A549 treated with RU486 at 1 μM for 4 hours (cell line): ENCODE data around the gene SERINC3. TPM values are rescaled to one million over a fixed set of nuclear protein-coding genes. Genes with fewer than 3 reads are reported as not detected.

Source experiments
- total RNA-seq: library from RNA; stranded (reverse); fragments of 200-300 nt; extraction: Qiagen RNA extraction; gene quantifications from 5 replicates; pipeline ENCODE4 v1.2.3, GENCODE V29; 2022; ENCODE audit warnings: low read depth

Gene SERINC3
- total RNA-seq: 61.4 to 82.1 TPM (median 81.4 TPM) in 5 replicates

DNA sequence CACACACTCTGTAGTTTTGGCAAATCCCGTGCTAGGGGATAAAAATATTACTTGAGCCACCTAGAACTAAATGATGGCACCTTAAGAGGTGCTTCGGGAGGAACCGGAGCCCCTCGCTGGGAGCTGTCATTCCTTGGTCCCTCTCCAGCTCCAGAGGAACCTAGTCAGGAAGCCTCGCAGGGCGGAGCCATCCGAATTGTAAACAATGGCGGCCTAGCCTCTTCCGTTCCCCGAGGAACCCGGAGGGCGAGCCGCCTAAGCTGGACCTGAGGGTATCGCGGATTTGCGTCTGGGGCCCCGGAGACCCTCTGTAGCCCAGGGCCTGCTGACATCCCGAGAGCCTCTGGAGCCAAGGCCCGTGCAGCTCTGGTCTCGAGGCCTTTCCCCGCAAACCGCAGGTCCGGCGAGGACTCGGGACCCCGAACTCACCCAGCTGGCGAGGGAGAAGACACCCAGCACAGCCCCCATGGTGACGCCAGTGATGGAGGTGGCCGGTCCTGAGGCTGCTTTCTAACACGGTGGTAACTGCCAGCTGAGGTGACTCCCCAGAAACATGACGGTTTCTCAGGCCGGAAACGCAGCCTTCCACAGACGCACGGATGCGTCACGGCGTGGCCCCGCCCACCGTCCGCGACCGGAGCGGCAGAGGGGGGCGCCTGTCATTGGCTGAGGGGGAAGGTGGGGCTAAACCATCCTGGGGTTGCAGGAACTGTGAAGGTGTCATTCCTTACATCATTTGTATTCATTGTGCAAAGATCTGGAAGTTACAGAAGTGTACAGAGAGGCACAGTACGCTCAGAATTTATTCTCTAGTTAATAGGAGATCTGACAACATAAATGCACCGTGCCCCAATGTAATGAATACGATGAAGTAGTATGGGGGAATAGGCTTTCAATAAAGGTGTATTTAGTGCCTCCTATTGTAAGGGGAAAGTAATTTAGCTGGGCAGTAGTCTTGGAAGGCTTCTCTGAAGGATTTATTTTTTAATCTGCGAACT is at the start of gene SERINC3:
Gene SERINC3, minus strand, starts transcription at position 587 of the 998 bp plus-strand sequence. Its CDS starts 119 bp downstream, at position 468.

DNA sequence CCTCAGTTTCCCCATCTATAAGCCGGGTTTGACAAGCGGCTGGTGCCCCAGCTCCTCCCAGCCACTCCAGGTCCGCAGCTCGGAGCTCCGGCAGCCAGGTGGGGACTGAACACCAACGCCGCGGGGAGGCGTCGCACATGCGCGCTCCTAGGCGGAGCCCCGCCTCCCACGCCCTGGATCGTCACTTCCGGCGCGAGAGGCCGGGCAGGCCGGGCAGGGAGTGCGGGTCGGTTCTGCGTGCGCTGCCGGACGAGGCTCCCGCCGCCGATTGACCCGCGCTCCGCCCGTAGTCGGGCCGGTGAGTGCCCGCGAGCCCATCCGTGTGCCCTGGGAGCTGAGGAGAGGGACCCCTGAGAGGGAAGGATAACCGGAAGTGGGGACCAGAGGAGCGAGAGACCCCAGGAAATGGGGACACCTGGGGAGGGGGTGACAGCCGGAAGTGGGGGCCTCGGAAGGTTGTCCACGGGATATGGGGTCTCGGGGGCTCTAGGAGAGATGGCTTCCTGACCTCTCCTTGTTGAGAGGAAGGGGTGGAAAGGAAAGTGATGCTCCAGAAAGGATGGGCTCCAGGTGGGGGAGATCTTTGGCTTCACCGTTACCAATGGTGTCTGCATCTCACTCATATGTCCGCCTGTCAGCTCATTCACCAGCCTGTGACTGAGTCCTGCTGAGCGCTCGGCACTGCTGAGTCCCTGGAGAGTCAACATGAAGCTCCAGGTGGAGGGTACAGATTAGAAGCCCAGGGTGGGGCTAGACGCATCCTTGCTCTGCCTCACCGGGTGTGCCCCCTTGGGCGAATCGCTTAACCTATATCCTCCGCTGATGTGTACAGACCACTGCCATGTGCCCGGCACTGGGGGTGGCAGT is 45.9 kb downstream of the SERINC3 start, which contains the start of gene TTPAL:
Gene TTPAL, plus strand, starts transcription at position 181 of the 867 bp plus-strand sequence. CDS start 4,126 bp downstream, outside the sequence.

Other genes with a start within 250 kb of the SERINC3 start
- gene FITM2, start 210.9 kb downstream of the SERINC3 start, total RNA-seq: 6.2 to 8.5 TPM (median 8.2 TPM) in 5 replicates
- 0.14 to 0.40 TPM (median 0.32 TPM) in 5 replicates for gene R3HDML, start 185.0 kb downstream of the SERINC3 start, total RNA-seq
- 10.9 to 16.1 TPM (median 13.4 TPM) in 5 replicates for gene HNF4A, start 166.4 kb downstream of the SERINC3 start, total RNA-seq
- gene TTPAL, start 46.2 kb downstream of the SERINC3 start, total RNA-seq: 10.4 to 14.5 TPM (median 13.6 TPM) in 5 replicates
- 34.8 to 41.2 TPM (median 40.0 TPM) in 5 replicates for gene PKIG, start 60.5 kb upstream of the SERINC3 start, total RNA-seq
- gene ADA, start 129.6 kb upstream of the SERINC3 start, total RNA-seq: 48.2 to 61.0 TPM (median 54.2 TPM) in 5 replicates
- 22.0 to 38.0 TPM (median 23.7 TPM) in 5 replicates for gene CCN5, start 193.3 kb upstream of the SERINC3 start, total RNA-seq
- gene KCNK15, start 223.8 kb upstream of the SERINC3 start, total RNA-seq: 0.42 to 0.96 TPM (median 0.80 TPM) in 5 replicates